ENCODE measurements around the gene HECA. TPM values are rescaled to one million over a fixed set of nuclear protein-coding genes. Genes with fewer than 3 reads are reported as not detected.

Gene HECA
- total RNA-seq, 1 experiment from 2014 or later = 9.4 TPM

- no peak for TF ChIP-seq JAZF1 (CRISPR knock-in tag; IDR thresholded peaks at IDR 0.05)
- TF ChIP-seq NR1H2 (CRISPR knock-in tag; IDR thresholded peaks at IDR 0.05) = no peak
- TF ChIP-seq PREB (CRISPR knock-in tag; IDR thresholded peaks at IDR 0.05; ENCODE audit: borderline replicate concordance) = no peak
- no peak for TF ChIP-seq ELF4 (CRISPR knock-in tag; IDR thresholded peaks at IDR 0.05; ENCODE audit: low read depth)
- TF ChIP-seq IRF2 (CRISPR knock-in tag; IDR thresholded peaks at IDR 0.05; ENCODE audit: borderline replicate concordance, low read depth) = no peak
- TF ChIP-seq ZNF121 (CRISPR knock-in tag; IDR thresholded peaks at IDR 0.05) = no peak
- no peak for TF ChIP-seq ZNF423 (CRISPR knock-in tag; IDR thresholded peaks at IDR 0.05)
- no peak for TF ChIP-seq ZNF416 (CRISPR knock-in tag; IDR thresholded peaks at IDR 0.05)
- no peak for TF ChIP-seq ZSCAN18 (CRISPR knock-in tag; IDR thresholded peaks at IDR 0.05)
- TF ChIP-seq NFE2L1 (CRISPR knock-in tag; IDR thresholded peaks at IDR 0.05) = no peak
- ATAC-seq (peak; percentile 30; the same call in 1 of the 2 replicates), DNase-seq (ENCODE audit: low spot score) (no peak)
- Mint-ChIP-seq H3K4me1 (peaks cover 11% of the 10 kb centered on the region), H3K9me3 (no peaks in the 10 kb centered on the region), H3K27ac (no peak overlapping the region), H3K4me3 (no peak overlapping the region), H3K36me3 (no peaks in the 10 kb centered on the region), H3K27me3 (ENCODE audit: low read depth) (no peaks in the 10 kb centered on the region)
- CTCF ChIA-PET = interaction anchor here (1.0 kb wide), 1 partner anchor 182 kb away, joined by 3 read pairs; no protein-coding TSS in a partner anchor
- POLR2A ChIA-PET = no interaction called here
These were observed 52.6 kb downstream of the HECA start for GRCh38 chr6:139187489-139187888.

- H3K4me3 Mint-ChIP-seq = no peak overlapping the region
- H3K9me3 Mint-ChIP-seq = peaks cover 13% of the 10 kb centered on the region
- ATAC-seq = no peak
- H3K36me3 Mint-ChIP-seq = no peaks in the 10 kb centered on the region
- CTCF ChIA-PET = no interaction called here
- H3K27me3 Mint-ChIP-seq (ENCODE audit: low read depth) = no peaks in the 10 kb centered on the region
- peaks cover 11% of the 10 kb centered on the region for H3K4me1 Mint-ChIP-seq
- DNase-seq (ENCODE audit: low spot score) = no peak
- no peak for TF ChIP-seq NR3C1 (CRISPR knock-in tag; conservative IDR thresholded peaks at IDR 0.05; ENCODE audit: low read depth)
- TF ChIP-seq ELF4 (CRISPR knock-in tag; IDR thresholded peaks at IDR 0.05; ENCODE audit: low read depth) = no peak
- no peak for TF ChIP-seq NFE2L1 (CRISPR knock-in tag; IDR thresholded peaks at IDR 0.05)
- TF ChIP-seq JAZF1 (CRISPR knock-in tag; IDR thresholded peaks at IDR 0.05) = no peak
- TF ChIP-seq ZBTB21 (CRISPR knock-in tag; IDR thresholded peaks at IDR 0.05; ENCODE audit: borderline replicate concordance) = no peak
- no peak for TF ChIP-seq ZNF423 (CRISPR knock-in tag; IDR thresholded peaks at IDR 0.05)
- no peak for TF ChIP-seq IRF2 (CRISPR knock-in tag; IDR thresholded peaks at IDR 0.05; ENCODE audit: borderline replicate concordance, low read depth)
- TF ChIP-seq ZNF138 (CRISPR knock-in tag; conservative IDR thresholded peaks at IDR 0.05) = no peak
- TF ChIP-seq KAT7 (CRISPR knock-in tag; IDR thresholded peaks at IDR 0.05; ENCODE audit: borderline replicate concordance) = no peak
- POLR2A ChIA-PET = no interaction called here
- H3K27ac Mint-ChIP-seq = no peak overlapping the region
These were observed 54.8 kb downstream of the HECA start for GRCh38 chr6:139189665-139190064.

- POLR2A ChIA-PET = interaction anchor here (0.6 kb wide), 1 partner anchor 52 kb away, joined by 4 read pairs; no protein-coding TSS in a partner anchor
- H3K27ac Mint-ChIP-seq = no peak overlapping the region
- ATAC-seq (no peak), DNase-seq (ENCODE audit: low spot score) (no peak)
- H3K9me3 Mint-ChIP-seq = peaks cover 31% of the 10 kb centered on the region
- peaks cover 11% of the 10 kb centered on the region for H3K4me1 Mint-ChIP-seq
- no peaks in the 10 kb centered on the region for H3K27me3 Mint-ChIP-seq (ENCODE audit: low read depth)
- H3K4me3 Mint-ChIP-seq = no peak overlapping the region
- no peaks in the 10 kb centered on the region for H3K36me3 Mint-ChIP-seq
- CTCF ChIA-PET = no interaction called here
- TF ChIP-seq IRF1 (CRISPR knock-in tag; IDR thresholded peaks at IDR 0.05) = no peak
- TF ChIP-seq ZNF263 (CRISPR knock-in tag; IDR thresholded peaks at IDR 0.05; ENCODE audit: low read depth) = no peak
- no peak for TF ChIP-seq HMGXB4 (CRISPR knock-in tag; IDR thresholded peaks at IDR 0.05)
- no peak for TF ChIP-seq ZNF416 (CRISPR knock-in tag; IDR thresholded peaks at IDR 0.05)
- no peak for TF ChIP-seq MXD4 (CRISPR knock-in tag; IDR thresholded peaks at IDR 0.05; ENCODE audit: borderline replicate concordance)
- no peak for TF ChIP-seq NR2C2 (CRISPR knock-in tag; IDR thresholded peaks at IDR 0.05)
- no peak for TF ChIP-seq ATF3 (CRISPR knock-in tag; conservative IDR thresholded peaks at IDR 0.05)
- no peak for TF ChIP-seq NR1H2 (CRISPR knock-in tag; IDR thresholded peaks at IDR 0.05)
- no peak for TF ChIP-seq JAZF1 (CRISPR knock-in tag; IDR thresholded peaks at IDR 0.05)
- TF ChIP-seq NR3C1 (CRISPR knock-in tag; conservative IDR thresholded peaks at IDR 0.05; ENCODE audit: low read depth) = no peak
- TF ChIP-seq CDX4 (CRISPR knock-in tag; IDR thresholded peaks at IDR 0.05; ENCODE audit: borderline replicate concordance) = no peak
- TF ChIP-seq PRRX2 (CRISPR knock-in tag; IDR thresholded peaks at IDR 0.05) = no peak
- TF ChIP-seq NFE2L1 (CRISPR knock-in tag; IDR thresholded peaks at IDR 0.05) = no peak
These were observed 59.9 kb downstream of the HECA start for GRCh38 chr6:139194740-139195139.
